ENCODE measurements around the gene TMEM9. TPM values are rescaled to one million over a fixed set of nuclear protein-coding genes. Genes with fewer than 3 reads are reported as not detected.

Gene TMEM9
- total and polyA plus RNA-seq, 10 of the 15 experiments (the other 5 are each of a cell fraction or from before 2014, with no cell fraction given): 7.2 to 46.1 (median 17.3) TPM

GRCh38 chr1:201114245-201115131 is 39.8 kb downstream of the TMEM9 start:
- in situ Hi-C loops (cut with MboI): loop anchor here (5.0 kb wide), 1 partner anchor 137 kb away; no protein-coding TSS in a partner anchor
- peak overlapping the region; percentile 78 for H3K4me2 ChIP-seq (ENCODE audit: control insufficient read depth, insufficient read depth)
- ATAC-seq (peak; percentile 97), DNase-seq (ENCODE audit: low read depth, low spot score) (peak; percentile 17), FAIRE-seq (peak; percentile 47)
- no peak overlapping the region; the same call in 1 of the 2 replicates for H3K9ac ChIP-seq (ENCODE audit: control insufficient read depth, insufficient read depth, low read length)
- BruUV-seq (replicated peaks): no TSS peak
- CTCF ChIA-PET: interaction anchor here (0.6 to 5.4 kb wide), 12 partner anchors 11 to 557 kb away, joined by 3 to 47 read pairs (median 3); no protein-coding TSS in a partner anchor
- H3K9me3 ChIP-seq (replicated peaks; ENCODE audit: control insufficient read depth, insufficient read depth, low read length): no peaks in the 10 kb centered on the region
- SMC1A ChIA-PET (ENCODE audit: uncharacterized antibody, unreplicated experiment): interaction anchor here (0.6 to 2.1 kb wide), 6 partner anchors 39 to 702 kb away, joined by 3 to 13 read pairs (median 3); no protein-coding TSS in a partner anchor
- H3K36me3 ChIP-seq (ENCODE audit: control insufficient read depth in 2 of 2, insufficient read depth in 2 of 2, low read length in 1 of 2): no peaks in the 10 kb centered on the region
- RAD21 ChIA-PET (ENCODE audit: unreplicated experiment): interaction anchor here (0.5 to 3.0 kb wide), 6 partner anchors 19 to 556 kb away, joined by 3 to 21 read pairs (median 4); no protein-coding TSS in a partner anchor
- peak overlapping the region; percentile 71 for H2AFZ ChIP-seq (ENCODE audit: control insufficient read depth, low read depth, low read length)
- no peaks in the 10 kb centered on the region for H3K4me1 ChIP-seq (ENCODE audit: control insufficient read depth, insufficient read depth, low read length)
- intact Hi-C loops (cut with micrococcal nuclease; ENCODE audit: unreplicated experiment): loop anchor here (1.0 to 10.0 kb wide), 4 partner anchors 28 to 560 kb away; no protein-coding TSS in a partner anchor
- H4K20me1 ChIP-seq (ENCODE audit: control insufficient read depth, insufficient read depth): no peaks in the 10 kb centered on the region
- WGBS (ENCODE audit: insufficient coverage, insufficient replicate concordance, low lambda C conversion rate, missing lambda C conversion rate): 25% methylated on average over 56 of the region's 88 CpGs
- POLR2A ChIA-PET: no interaction called here
- H3K79me2 ChIP-seq (ENCODE audit: control insufficient read depth, insufficient read depth, low read length): no peaks in the 10 kb centered on the region
- H3K27me3 ChIP-seq (replicated peaks in 1 of 2; ENCODE audit: control insufficient read depth in 2 of 2, insufficient read depth in 2 of 2, low read length in 1 of 2): peaks cover 3 to 8% of the 10 kb centered on the region in 2 experiments; a peak in 3 of 4 replicates
- no peak overlapping the region for H3K27ac ChIP-seq (ENCODE audit: control insufficient read depth, insufficient read depth)
- peak overlapping the region; percentile 47 for H3K4me3 ChIP-seq
- TF ChIP-seq ZSCAN29 (IDR thresholded peaks at IDR 0.05) (no peak), MYB (IDR thresholded peaks at IDR 0.05; ENCODE audit: borderline replicate concordance, low read depth, low read length) (no peak), EP300 (IDR thresholded peaks at IDR 0.05; ENCODE audit: borderline replicate concordance in 1 of 2, control insufficient read depth in 1 of 2, low read depth in 2 of 2, low read length in 2 of 2) (no peak), RAD51 (IDR thresholded peaks at IDR 0.05) (no peak), HDAC2 (IDR thresholded peaks at IDR 0.05) (no peak), IKZF1 (conservative IDR thresholded peaks at IDR 0.05) (peak; percentile 67; the same call in 1 of the 2 replicates), IRF4 (IDR thresholded peaks at IDR 0.05; ENCODE audit: low read depth, low read length) (0 out of 2 replicates have a peak, but pooled peaks have one; percentile 17), POLR2AphosphoS5 (IDR thresholded peaks at IDR 0.05; ENCODE audit: low read length) (no peak), TBL1XR1 (IDR thresholded peaks at IDR 0.05; ENCODE audit: low read depth, low read length) (no peak), TCF3 (IDR thresholded peaks at IDR 0.05; ENCODE audit: borderline replicate concordance, insufficient read depth, low read depth, low read length) (no peak), ZNF207 (IDR thresholded peaks at IDR 0.05; ENCODE audit: borderline replicate concordance) (no peak), RCOR1 (conservative IDR thresholded peaks at IDR 0.05; ENCODE audit: low read depth, low read length) (no peak), EED (IDR thresholded peaks at IDR 0.05; ENCODE audit: low read depth) (0 out of 2 replicates have a peak, but pooled peaks have one; percentile 23)
- TF ChIP-seq, protein P1, sequence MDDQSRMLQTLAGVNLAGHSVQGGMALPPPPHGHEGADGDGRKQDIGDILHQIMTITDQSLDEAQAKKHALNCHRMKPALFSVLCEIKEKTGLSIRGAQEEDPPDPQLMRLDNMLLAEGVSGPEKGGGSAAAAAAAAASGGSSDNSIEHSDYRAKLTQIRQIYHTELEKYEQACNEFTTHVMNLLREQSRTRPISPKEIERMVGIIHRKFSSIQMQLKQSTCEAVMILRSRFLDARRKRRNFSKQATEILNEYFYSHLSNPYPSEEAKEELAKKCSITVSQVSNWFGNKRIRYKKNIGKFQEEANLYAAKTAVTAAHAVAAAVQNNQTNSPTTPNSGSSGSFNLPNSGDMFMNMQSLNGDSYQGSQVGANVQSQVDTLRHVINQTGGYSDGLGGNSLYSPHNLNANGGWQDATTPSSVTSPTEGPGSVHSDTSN (IDR thresholded peaks at IDR 0.05; ENCODE audit: insufficient replicate concordance, low read depth, low read length): no peak
- TF ChIP-seq, protein P2, sequence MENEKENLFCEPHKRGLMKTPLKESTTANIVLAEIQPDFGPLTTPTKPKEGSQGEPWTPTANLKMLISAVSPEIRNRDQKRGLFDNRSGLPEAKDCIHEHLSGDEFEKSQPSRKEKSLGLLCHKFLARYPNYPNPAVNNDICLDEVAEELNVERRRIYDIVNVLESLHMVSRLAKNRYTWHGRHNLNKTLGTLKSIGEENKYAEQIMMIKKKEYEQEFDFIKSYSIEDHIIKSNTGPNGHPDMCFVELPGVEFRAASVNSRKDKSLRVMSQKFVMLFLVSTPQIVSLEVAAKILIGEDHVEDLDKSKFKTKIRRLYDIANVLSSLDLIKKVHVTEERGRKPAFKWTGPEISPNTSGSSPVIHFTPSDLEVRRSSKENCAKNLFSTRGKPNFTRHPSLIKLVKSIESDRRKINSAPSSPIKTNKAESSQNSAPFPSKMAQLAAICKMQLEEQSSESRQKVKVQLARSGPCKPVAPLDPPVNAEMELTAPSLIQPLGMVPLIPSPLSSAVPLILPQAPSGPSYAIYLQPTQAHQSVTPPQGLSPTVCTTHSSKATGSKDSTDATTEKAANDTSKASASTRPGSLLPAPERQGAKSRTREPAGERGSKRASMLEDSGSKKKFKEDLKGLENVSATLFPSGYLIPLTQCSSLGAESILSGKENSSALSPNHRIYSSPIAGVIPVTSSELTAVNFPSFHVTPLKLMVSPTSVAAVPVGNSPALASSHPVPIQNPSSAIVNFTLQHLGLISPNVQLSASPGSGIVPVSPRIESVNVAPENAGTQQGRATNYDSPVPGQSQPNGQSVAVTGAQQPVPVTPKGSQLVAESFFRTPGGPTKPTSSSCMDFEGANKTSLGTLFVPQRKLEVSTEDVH (IDR thresholded peaks at IDR 0.05; ENCODE audit: low read depth, partially characterized antibody): no peak

All from GM12878 (cell line).